ENCODE measurements around the gene DENND4A.
"Not testable (repeated sequence)": the region's sequence is repeated elsewhere in the genome, so short reads cannot be mapped to it uniquely, and the experiment has no call there.

DENND4A gene

GRCh38 chr15:65824031-65824743 lies 32.1 kb upstream of the DENND4A start:
- no peak for TF ChIP-seq POLR2AphosphoS5 (IDR thresholded peaks at IDR 0.05; ENCODE audit: borderline replicate concordance, low read depth, low read length)
- TF ChIP-seq EZH2 (IDR thresholded peaks at IDR 0.05): no peak
- TF ChIP-seq FOXP2 (optimal IDR thresholded peaks at IDR 0.05; ENCODE audit: control extremely low read depth, extremely low read length, insufficient read depth): no peak
- DNase-seq (ENCODE audit: low read depth, low spot score): no peak

GRCh38 chr15:65822316-65822715 lies 30.2 kb upstream of the DENND4A start:
- TF ChIP-seq EZH2 (IDR thresholded peaks at IDR 0.05) (no peak), FOXP2 (optimal IDR thresholded peaks at IDR 0.05; ENCODE audit: control extremely low read depth, extremely low read length, insufficient read depth) (no peak), POLR2AphosphoS5 (IDR thresholded peaks at IDR 0.05; ENCODE audit: borderline replicate concordance, low read depth, low read length) (no peak)
- no peak for DNase-seq (ENCODE audit: low read depth, low spot score)
- H3K36me3 ChIP-seq (ENCODE audit: insufficient read depth, low read length): no peaks in the 10 kb centered on the region
- H3K27ac ChIP-seq: no peak overlapping the region
- H3K9ac ChIP-seq (ENCODE audit: insufficient read length): no peak overlapping the region
- no peaks in the 10 kb centered on the region for H3K9me3 ChIP-seq (ENCODE audit: low read depth, low read length)
- no peak overlapping the region for H3K4me3 ChIP-seq

More at GRCh38 chr15:65824031-65824743, 32.1 kb upstream of the DENND4A start:
- H3K9me3 ChIP-seq (ENCODE audit: low read depth, low read length): no peaks in the 10 kb centered on the region
- H3K36me3 ChIP-seq (ENCODE audit: insufficient read depth, low read length): no peaks in the 10 kb centered on the region
- H3K27ac ChIP-seq: no peak overlapping the region
- no peak overlapping the region for H3K4me3 ChIP-seq
- no peak overlapping the region for H3K9ac ChIP-seq (ENCODE audit: insufficient read length)

GRCh38 chr15:65821070-65821469 lies 29.0 kb upstream of the DENND4A start:
- H3K4me3 ChIP-seq: no peak overlapping the region
- no peak overlapping the region for H3K9ac ChIP-seq (ENCODE audit: insufficient read length)
- no peaks in the 10 kb centered on the region for H3K36me3 ChIP-seq (ENCODE audit: insufficient read depth, low read length)
- H3K27ac ChIP-seq: no peak overlapping the region
- H3K9me3 ChIP-seq (ENCODE audit: low read depth, low read length): no peaks in the 10 kb centered on the region
- no peak for TF ChIP-seq FOXP2 (optimal IDR thresholded peaks at IDR 0.05; ENCODE audit: control extremely low read depth, extremely low read length, insufficient read depth)
- no peak for TF ChIP-seq POLR2AphosphoS5 (IDR thresholded peaks at IDR 0.05; ENCODE audit: borderline replicate concordance, low read depth, low read length)
- TF ChIP-seq EZH2 (IDR thresholded peaks at IDR 0.05): no peak
- no peak for DNase-seq (ENCODE audit: low read depth, low spot score)

- no peak overlapping the region for H3K9ac ChIP-seq (ENCODE audit: insufficient read length)
- TF ChIP-seq POLR2AphosphoS5 (IDR thresholded peaks at IDR 0.05; ENCODE audit: borderline replicate concordance, low read depth, low read length) (no peak), EZH2 (IDR thresholded peaks at IDR 0.05) (no peak), FOXP2 (optimal IDR thresholded peaks at IDR 0.05; ENCODE audit: control extremely low read depth, extremely low read length, insufficient read depth) (no peak)
- no peak for DNase-seq (ENCODE audit: low read depth, low spot score)
Observed at GRCh38 chr15:65819563-65819960, 27.5 kb upstream of the DENND4A start.

GRCh38 chr15:65818927-65819562 lies 27.0 kb upstream of the DENND4A start:
- no peak for DNase-seq (ENCODE audit: low read depth, low spot score)
- Histone ChIP-seq H3K9ac (ENCODE audit: insufficient read length) (no peak overlapping the region), H3K9me3 (ENCODE audit: low read depth, low read length) (no peaks in the 10 kb centered on the region), H3K36me3 (ENCODE audit: insufficient read depth, low read length) (no peaks in the 10 kb centered on the region), H3K4me3 (no peak overlapping the region), H3K27ac (no peak overlapping the region)
- TF ChIP-seq FOXP2 (optimal IDR thresholded peaks at IDR 0.05; ENCODE audit: control extremely low read depth, extremely low read length, insufficient read depth) (no peak), POLR2AphosphoS5 (IDR thresholded peaks at IDR 0.05; ENCODE audit: borderline replicate concordance, low read depth, low read length) (no peak), EZH2 (IDR thresholded peaks at IDR 0.05) (no peak)

More at GRCh38 chr15:65819563-65819960, 27.5 kb upstream of the DENND4A start:
- Histone ChIP-seq H3K36me3 (ENCODE audit: insufficient read depth, low read length) (no peaks in the 10 kb centered on the region), H3K4me3 (no peak overlapping the region), H3K27ac (no peak overlapping the region), H3K9me3 (ENCODE audit: low read depth, low read length) (no peaks in the 10 kb centered on the region)

- no peak for DNase-seq (ENCODE audit: low read depth, low spot score)
- H3K36me3 ChIP-seq (ENCODE audit: insufficient read depth, low read length): no peaks in the 10 kb centered on the region
- TF ChIP-seq EZH2 (IDR thresholded peaks at IDR 0.05): no peak
- TF ChIP-seq FOXP2 (optimal IDR thresholded peaks at IDR 0.05; ENCODE audit: control extremely low read depth, extremely low read length, insufficient read depth): no peak
- no peak for TF ChIP-seq POLR2AphosphoS5 (IDR thresholded peaks at IDR 0.05; ENCODE audit: borderline replicate concordance, low read depth, low read length)
- H3K9me3 ChIP-seq (ENCODE audit: low read depth, low read length): no peaks in the 10 kb centered on the region
- no peak overlapping the region for H3K27ac ChIP-seq
- H3K4me3 ChIP-seq: no peak overlapping the region
- H3K9ac ChIP-seq (ENCODE audit: insufficient read length): no peak overlapping the region
Observed at GRCh38 chr15:65816441-65816840, 24.3 kb upstream of the DENND4A start.

- H3K4me3 ChIP-seq; H3K9me3 ChIP-seq (ENCODE audit: low read depth, low read length); DNase-seq (ENCODE audit: low read depth, low spot score); H3K36me3 ChIP-seq (ENCODE audit: insufficient read depth, low read length); H3K9ac ChIP-seq (ENCODE audit: insufficient read length); H3K27ac ChIP-seq: not testable (repeated sequence)
Observed at GRCh38 chr15:65816008-65816407, 23.9 kb upstream of the DENND4A start.

- H3K9ac ChIP-seq (ENCODE audit: insufficient read length); H3K36me3 ChIP-seq (ENCODE audit: insufficient read depth, low read length); H3K9me3 ChIP-seq (ENCODE audit: low read depth, low read length); H3K4me3 ChIP-seq; H3K27ac ChIP-seq; DNase-seq (ENCODE audit: low read depth, low spot score): not testable (repeated sequence)
Observed at GRCh38 chr15:65814271-65814670, 22.2 kb upstream of the DENND4A start.

- TF ChIP-seq FOXP2 (optimal IDR thresholded peaks at IDR 0.05; ENCODE audit: control extremely low read depth, extremely low read length, insufficient read depth) (no peak), EZH2 (IDR thresholded peaks at IDR 0.05) (no peak), POLR2AphosphoS5 (IDR thresholded peaks at IDR 0.05; ENCODE audit: borderline replicate concordance, low read depth, low read length) (no peak)
- H3K36me3 ChIP-seq (ENCODE audit: insufficient read depth, low read length): no peaks in the 10 kb centered on the region
- no peak for DNase-seq (ENCODE audit: low read depth, low spot score)
- no peaks in the 10 kb centered on the region for H3K9me3 ChIP-seq (ENCODE audit: low read depth, low read length)
- H3K27ac ChIP-seq: no peak overlapping the region
- H3K9ac ChIP-seq (ENCODE audit: insufficient read length): no peak overlapping the region
- no peak overlapping the region for H3K4me3 ChIP-seq
Observed at GRCh38 chr15:65812916-65813315, 20.8 kb upstream of the DENND4A start.
